ENCODE results near the gene LRRC4C. TPM values are rescaled to one million over a fixed set of nuclear protein-coding genes. Genes with fewer than 3 reads are reported as not detected.

The LRRC4C gene
- total and polyA plus RNA-seq, 2 donors (not counting 3 experiments of a cell fraction or from before 2014, with no cell fraction given), result not detected

- FAIRE-seq, result no peak
- H3K9me3 ChIP-seq (replicated peaks; ENCODE audit: control insufficient read depth, insufficient read depth, low read length), result no peaks in the 10 kb centered on the region
- no peaks in the 10 kb centered on the region for H3K9me1 ChIP-seq (replicated peaks; ENCODE audit: control insufficient read depth, extremely low read depth, insufficient read depth, low read length)
- BruUV-seq (replicated peaks), result no TSS peak
- no peak overlapping the region for H3K4me3 ChIP-seq (replicated peaks in 1 of 3; ENCODE audit: insufficient read depth in 1 of 3, low read depth in 1 of 3, low read length in 3 of 3)
- ChIA-PET CTCF (no interaction called here), POLR2A (no interaction called here)
- no peak overlapping the region for H3K27ac ChIP-seq (ENCODE audit: insufficient read depth, low read depth, low read length)
- H3K79me2 ChIP-seq (ENCODE audit: control insufficient read depth, insufficient read depth, low read length), result no peaks in the 10 kb centered on the region
- no peaks in the 10 kb centered on the region for H4K20me1 ChIP-seq (replicated peaks; ENCODE audit: control insufficient read depth, extremely low read depth, insufficient read depth, low read length)
- no peak overlapping the region for H3K9ac ChIP-seq (replicated peaks; ENCODE audit: extremely low read depth, insufficient read depth, low read length)
- no peak for TF ChIP-seq FOS (IDR thresholded peaks at IDR 0.05; ENCODE audit: borderline replicate concordance, insufficient read depth, low read length)
- no peak for TF ChIP-seq EZH2 (IDR thresholded peaks at IDR 0.05; ENCODE audit: borderline replicate concordance, low read depth, low read length, severe bottlenecking)
- no peak for TF ChIP-seq MAX (IDR thresholded peaks at IDR 0.05; ENCODE audit: insufficient read depth, insufficient read length)
- TF ChIP-seq POLR2A (IDR thresholded peaks at IDR 0.05; ENCODE audit: low read depth, low read length), result no peak
- no peak for TF ChIP-seq GATA2 (IDR thresholded peaks at IDR 0.05; ENCODE audit: insufficient read depth, insufficient read length, low read depth, low read length)
- no peak for TF ChIP-seq CTCF (IDR thresholded peaks at IDR 0.05; ENCODE audit: extremely low read depth in 1 of 2, insufficient read depth in 1 of 2, low read depth in 1 of 2, low read length in 2 of 2)
- TF ChIP-seq MYC (IDR thresholded peaks at IDR 0.05; ENCODE audit: low read depth, low read length), result no peak
- no peak for TF ChIP-seq POLR2AphosphoS5 (IDR thresholded peaks at IDR 0.05; ENCODE audit: insufficient read depth, low read depth, low read length)
- TF ChIP-seq JUN (IDR thresholded peaks at IDR 0.05; ENCODE audit: borderline replicate concordance, insufficient read depth, insufficient read length, low read depth), result no peak
- H3K36me3 ChIP-seq (ENCODE audit: control insufficient read depth in 2 of 2, extremely low read depth in 1 of 2, insufficient read depth in 2 of 2, low read length in 2 of 2), result no peaks in the 10 kb centered on the region
- H3K27me3 ChIP-seq (ENCODE audit: control insufficient read depth in 2 of 2, insufficient read depth in 2 of 2, low read length in 2 of 2), result no peaks in the 10 kb centered on the region
- dilution Hi-C loops (cut with MboI; ENCODE audit: extremely low pct_ligation_motif_present, low sequenced_read_pairs) (no loop called here), intact Hi-C loops (cut with micrococcal nuclease) (no loop called here)
- no peak for DNase-seq (ENCODE audit: low read depth, low spot score)
- H3K4me2 ChIP-seq (ENCODE audit: insufficient read depth, low read length), result no peak overlapping the region
- H2AFZ ChIP-seq (ENCODE audit: low read depth, low read length), result no peak overlapping the region
- no peaks in the 10 kb centered on the region for H3K4me1 ChIP-seq (ENCODE audit: control insufficient read depth, extremely low read depth, insufficient read depth, low read length)
Measured at GRCh38 chr11:41403458-41403857, 56.0 kb downstream of the LRRC4C start.

Data from endothelial cell of umbilical vein (primary cell).